Spleen (tissue), 11 donors: ENCODE measurements around the gene RFX1. TPM values are rescaled to one million over a fixed set of nuclear protein-coding genes. Genes with fewer than 3 reads are reported as not detected.

Experiments used
- DNase-seq: peaks from one replicate; pipeline ENCODE4 v3.0.0-alpha.2; 2020
- H3K27ac ChIP-seq, 8 donors: fragments of 200-600 bp; sonication (generic) in 7 of 8; 1 replicate in 4 of 8; 2 replicates in 4 of 8; pipeline versions ENCODE4 v1.5.0 to v1.8.0; 2016 to 2021; ENCODE audit warnings: inconsistent platforms in 4 of 8, mild to moderate bottlenecking in 4 of 8, moderate library complexity in 1 of 8
- H3K27me3 ChIP-seq, 7 donors: fragments of 200-600 bp; sonication (generic) in 6 of 7; replicated peaks in 1 of 7; 1 replicate in 4 of 7; 2 replicates in 3 of 7; pipeline versions ENCODE4 v1.5.0 to v1.8.0; 2016 to 2021; ENCODE audit warnings: inconsistent platforms in 3 of 7, mild to moderate bottlenecking in 1 of 7
- H3K36me3 ChIP-seq, 6 donors: fragments of 200-600 bp; sonication (generic) in 5 of 6; 1 replicate in 4 of 6; 2 replicates in 2 of 6; pipeline versions ENCODE4 v1.5.0 to v1.8.0; 2016 to 2021; ENCODE audit warnings: inconsistent platforms in 2 of 6
- H3K4me1 ChIP-seq, 6 donors: fragments of 200-600 bp; sonication (generic) in 5 of 6; 1 replicate in 3 of 6; 2 replicates in 3 of 6; pipeline versions ENCODE4 v1.5.0 to v1.8.0; 2016 to 2021; ENCODE audit warnings: inconsistent platforms in 3 of 6
- H3K4me3 ChIP-seq, 8 donors: fragments of 200-600 bp; sonication (generic) in 7 of 8; 1 replicate in 4 of 8; 2 replicates in 4 of 8; pipeline versions ENCODE4 v1.5.0 to v1.8.0; 2016 to 2021; ENCODE audit warnings: inconsistent platforms in 4 of 8, mild to moderate bottlenecking in 4 of 8, moderate library complexity in 2 of 8
- H3K9me3 ChIP-seq, 8 donors: fragments of 200-600 bp; sonication (generic) in 7 of 8; 1 replicate in 4 of 8; 2 replicates in 4 of 8; pipeline versions ENCODE4 v1.5.0 to v1.8.0; 2016 to 2021; ENCODE audit warnings: inconsistent platforms in 4 of 8
- POLR2A ChIP-seq, 3 donors: fragments of 450-650 bp; IDR thresholded peaks; one replicate each; pipeline ENCODE4 v1.5.1; 2017; ENCODE audit warnings: antibody characterized with exemption in 3 of 3, mild to moderate bottlenecking in 1 of 3
- POLR2AphosphoS5 ChIP-seq, 3 donors: sonication (generic); formaldehyde crosslinking; IDR thresholded peaks; one replicate each; pipeline ENCODE4 v1.5.1; 2017; ENCODE audit warnings: antibody characterized with exemption in 3 of 3
- WGBS, 5 donors: extraction: QIAGEN DNeasy Blood & Tissue Kit in 3 of 5; methylation state at CpG; one replicate each; pipeline versions ENCODE4 v1.1.5 to v1.1.7; 2013 to 2018; 5-methylcytosine and 5-hydroxymethylcytosine counted together
- intact Hi-C: fragments of 100-400 bp; cut with DNase I; formaldehyde crosslinking; loops from one replicate; pipeline ENCODE4 v1.15.0; 2023; ENCODE audit warnings: low total_unique reads
- polyA plus RNA-seq, 3 donors: library from polyadenylated mRNA; stranded (reverse); fragments of 200-250 nt; gene quantifications; one replicate each; pipeline ENCODE4 v1.2.1, GENCODE V29; 2013
- total RNA-seq, 7 donors: library from RNA; depleted of rRNA in 3 of 7; stranded (reverse); fragments of >200 nt in 3 of 7; fragmentation: NEBNext Ultra II Directional in 4 of 7; extraction: Animal tissue kit (Norgen Biotek cat#: 25700) in 4 of 7; gene quantifications; one replicate each; pipeline versions ENCODE4 v1.1.0 to v1.2.1, GENCODE V29; 2016 to 2021
- TF ChIP-seq, protein P1 (sequence below), 11 experiments: fragments of 200-600 bp in 7 of 11; fragments of 450-650 bp in 4 of 11; sonication (generic) in 4 of 11; IDR thresholded peaks in 8 of 11; conservative IDR thresholded peaks in 3 of 11; 1 replicate in 7 of 11; 2 replicates in 4 of 11; pipeline versions ENCODE4 v1.4.0 to v1.8.0; 2016 to 2021; ENCODE audit warnings: antibody characterized with exemption in 11 of 11, inconsistent platforms in 4 of 11, mild to moderate bottlenecking in 1 of 11
- donor health status: healthy with polysubstance abuse.
- donor health status: DM: no; HTN: no; CAD: no; lungs with moderate emphysema.
- donor health status: DM: no; HTN: no; CAD: no.
- donor health status: Bipolar disorder and iron deficiency.
- donor health status: healthy.
- donor health status: DM: no; HTN: no; CAD: no.
- donor health status: DM: yes; HTN: yes; CAD: no.

RFX1 gene
- total and polyA plus RNA-seq, 10 donors, result 2.2 to 22.4 (median 10.9) TPM

DNA sequence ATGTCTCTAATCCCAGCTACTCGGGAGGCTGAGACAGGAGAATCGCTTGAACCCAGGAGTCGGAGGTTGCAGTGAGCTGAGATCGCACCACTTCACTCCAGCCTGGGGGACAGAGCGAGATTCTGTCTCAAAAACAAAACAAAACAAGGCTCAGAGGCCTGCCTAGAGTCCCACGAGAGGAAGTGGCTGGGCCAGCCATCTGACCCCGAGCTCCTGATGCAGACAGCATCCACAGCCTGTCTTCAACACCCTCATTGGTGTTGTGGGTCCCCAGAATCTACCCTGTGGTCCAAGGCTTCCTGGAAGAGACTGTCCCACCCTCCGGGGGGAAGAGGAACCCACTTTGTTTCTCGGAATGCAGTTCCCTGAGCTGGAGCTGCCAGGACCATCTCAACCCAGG, 24.7 kb downstream of the RFX1 start:
- DNase-seq, result no peak
- no peaks in the 10 kb centered on the region for H3K9me3 ChIP-seq
- TF ChIP-seq, protein P1, sequence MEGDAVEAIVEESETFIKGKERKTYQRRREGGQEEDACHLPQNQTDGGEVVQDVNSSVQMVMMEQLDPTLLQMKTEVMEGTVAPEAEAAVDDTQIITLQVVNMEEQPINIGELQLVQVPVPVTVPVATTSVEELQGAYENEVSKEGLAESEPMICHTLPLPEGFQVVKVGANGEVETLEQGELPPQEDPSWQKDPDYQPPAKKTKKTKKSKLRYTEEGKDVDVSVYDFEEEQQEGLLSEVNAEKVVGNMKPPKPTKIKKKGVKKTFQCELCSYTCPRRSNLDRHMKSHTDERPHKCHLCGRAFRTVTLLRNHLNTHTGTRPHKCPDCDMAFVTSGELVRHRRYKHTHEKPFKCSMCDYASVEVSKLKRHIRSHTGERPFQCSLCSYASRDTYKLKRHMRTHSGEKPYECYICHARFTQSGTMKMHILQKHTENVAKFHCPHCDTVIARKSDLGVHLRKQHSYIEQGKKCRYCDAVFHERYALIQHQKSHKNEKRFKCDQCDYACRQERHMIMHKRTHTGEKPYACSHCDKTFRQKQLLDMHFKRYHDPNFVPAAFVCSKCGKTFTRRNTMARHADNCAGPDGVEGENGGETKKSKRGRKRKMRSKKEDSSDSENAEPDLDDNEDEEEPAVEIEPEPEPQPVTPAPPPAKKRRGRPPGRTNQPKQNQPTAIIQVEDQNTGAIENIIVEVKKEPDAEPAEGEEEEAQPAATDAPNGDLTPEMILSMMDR (IDR thresholded peaks at IDR 0.05 in 8 of 11, conservative IDR thresholded peaks at IDR 0.05 in 3 of 11), result no peak
- TF ChIP-seq POLR2AphosphoS5 (IDR thresholded peaks at IDR 0.05), result no peak
- TF ChIP-seq POLR2A (IDR thresholded peaks at IDR 0.05), result no peak
- intact Hi-C loops, result no loop called here
- H3K4me3 ChIP-seq, result no peak overlapping the region
- H3K36me3 ChIP-seq, result peaks cover 0 to 52% (median 6%) of the 10 kb centered on the region in 6 donors
- 61 to 79% (median 74%) methylated on average over 7 to 9 of the region's 9 CpGs for WGBS, 5 donors
- no peaks in the 10 kb centered on the region for H3K27me3 ChIP-seq
- peak overlapping the region in 2 of 8 donors; percentile 0 to 24 for H3K27ac ChIP-seq
- H3K4me1 ChIP-seq, result peaks cover 22 to 89% (median 68%) of the 10 kb centered on the region in 6 donors

DNA sequence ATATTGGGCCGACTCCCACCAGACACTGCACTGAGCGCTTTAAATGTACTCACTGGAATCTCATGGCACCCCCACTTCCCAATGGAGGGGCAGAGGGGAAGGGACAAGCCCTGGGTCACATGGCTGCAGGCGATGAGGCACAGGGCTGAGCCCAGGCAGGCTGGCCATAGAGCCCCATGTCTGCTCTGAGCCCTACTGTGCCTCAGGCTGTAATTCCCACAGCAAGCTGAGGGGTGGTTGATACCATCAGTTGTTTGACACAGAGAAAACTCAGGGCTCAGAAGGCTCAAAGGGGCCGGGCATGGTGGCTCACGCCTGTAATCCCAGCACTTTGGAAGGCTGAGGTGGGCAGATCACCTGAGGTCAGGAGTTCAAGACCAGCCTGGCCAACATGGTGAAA, 25.1 kb downstream of the RFX1 start:
- Histone ChIP-seq H3K9me3 (no peaks in the 10 kb centered on the region), H3K36me3 (peaks cover 0 to 56% (median 6%) of the 10 kb centered on the region in 6 donors), H3K4me3 (no peak overlapping the region), H3K27ac (peak overlapping the region in 1 of 8 donors; percentile 24), H3K27me3 (no peaks in the 10 kb centered on the region), H3K4me1 (peaks cover 18 to 85% (median 63%) of the 10 kb centered on the region in 6 donors)
- intact Hi-C loops, result no loop called here
- DNase-seq, result no peak
- 88 to 100% (median 94%) methylated on average over 4 to 5 of the region's 5 CpGs for WGBS, 5 donors
- TF ChIP-seq POLR2A (IDR thresholded peaks at IDR 0.05) (no peak), POLR2AphosphoS5 (IDR thresholded peaks at IDR 0.05) (no peak)
- TF ChIP-seq, protein P1 (IDR thresholded peaks at IDR 0.05 in 8 of 11, conservative IDR thresholded peaks at IDR 0.05 in 3 of 11), result no peak

DNA sequence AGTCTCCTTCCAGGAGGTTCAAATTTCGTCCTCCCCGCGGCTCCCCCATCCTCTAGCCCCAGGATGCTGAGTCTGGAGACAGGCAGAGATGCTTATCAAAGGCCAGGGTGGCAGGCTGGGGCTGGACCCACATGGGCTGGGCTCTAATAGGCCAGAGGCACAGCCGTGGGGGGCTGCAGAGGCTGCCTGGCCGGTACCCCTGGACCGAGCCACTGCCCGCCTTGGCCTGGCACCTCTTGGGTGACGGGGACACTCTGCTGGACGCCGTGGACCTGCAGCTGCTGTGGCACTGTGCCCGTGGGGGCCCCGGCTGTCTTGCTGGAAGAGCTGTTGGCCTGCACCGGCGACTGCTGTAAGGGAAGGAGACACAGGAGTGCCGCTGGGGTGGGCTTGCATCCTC, 25.8 kb downstream of the RFX1 start:
- peaks cover 0 to 63% (median 10%) of the 10 kb centered on the region in 6 donors for H3K36me3 ChIP-seq
- peaks cover 11 to 78% (median 56%) of the 10 kb centered on the region in 6 donors for H3K4me1 ChIP-seq
- intact Hi-C loops, result no loop called here
- TF ChIP-seq POLR2AphosphoS5 (IDR thresholded peaks at IDR 0.05) (peak in 1 of 3 donors; percentile 29), POLR2A (IDR thresholded peaks at IDR 0.05) (no peak)
- no peak overlapping the region for H3K27ac ChIP-seq
- WGBS, 5 donors, result 92 to 99% (median 96%) methylated on average over 8 to 15 of the region's 15 CpGs
- DNase-seq, result no peak
- no peaks in the 10 kb centered on the region for H3K27me3 ChIP-seq
- no peaks in the 10 kb centered on the region for H3K9me3 ChIP-seq
- H3K4me3 ChIP-seq, result no peak overlapping the region

DNA sequence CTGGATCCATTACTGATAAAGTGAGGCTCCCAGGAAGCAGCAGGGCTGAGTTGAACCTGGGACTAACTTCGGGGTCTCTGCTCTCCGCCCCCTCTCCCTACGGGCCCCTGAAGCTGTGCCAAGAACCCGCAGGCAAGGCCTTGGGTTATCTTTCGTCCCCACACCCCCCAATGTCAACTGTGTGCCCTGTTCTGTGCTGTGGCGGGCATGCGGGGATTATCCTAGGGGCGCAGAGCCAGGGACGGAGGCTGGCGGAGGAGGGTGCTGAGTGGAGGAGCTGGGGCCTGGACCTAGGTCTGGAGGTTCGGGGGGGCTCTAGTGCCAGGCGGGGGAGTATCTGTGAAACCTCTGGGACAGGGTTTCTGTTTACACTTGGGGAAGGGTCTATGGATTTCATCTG, 26.4 kb downstream of the RFX1 start:
- Histone ChIP-seq H3K36me3 (peaks cover 0 to 69% (median 10%) of the 10 kb centered on the region in 6 donors), H3K27ac (peak overlapping the region in 3 of 8 donors; percentile 72 to 81 (median 74)), H3K4me3 (peak overlapping the region in 2 of 8 donors; percentile 35 to 51), H3K4me1 (peaks cover 8 to 71% (median 50%) of the 10 kb centered on the region in 6 donors), H3K27me3 (no peaks in the 10 kb centered on the region), H3K9me3 (no peaks in the 10 kb centered on the region)
- TF ChIP-seq POLR2AphosphoS5 (IDR thresholded peaks at IDR 0.05), result no peak
- TF ChIP-seq, protein P1 (IDR thresholded peaks at IDR 0.05 in 8 of 11, conservative IDR thresholded peaks at IDR 0.05 in 3 of 11), result no peak
- TF ChIP-seq POLR2A (IDR thresholded peaks at IDR 0.05), result no peak
- intact Hi-C loops, result no loop called here
- 72 to 82% (median 78%) methylated on average over 11 to 12 of the region's 12 CpGs for WGBS, 5 donors
- no peak for DNase-seq
